H1 (cell line): ENCODE measurements around the gene CEP85. TPM values are rescaled to one million over a fixed set of nuclear protein-coding genes. Genes with fewer than 3 reads are reported as not detected.

Experiments used
- GTF2F1 ChIP-seq: IDR thresholded peaks from 2 replicates; pipeline ENCODE4 v1.6.1; 2012; ENCODE audit warnings: low read depth, low read length, improper control_type of control experiment, borderline replicate concordance
- KDM1A ChIP-seq: fragments of 200-600, 300-600 bp; sonication (generic); IDR thresholded peaks from 2 replicates; pipeline ENCODE4 v1.7.1; 2016; ENCODE audit warnings: mild to moderate bottlenecking, low read length, borderline replicate concordance
- POLR2AphosphoS5 ChIP-seq: IDR thresholded peaks from 2 replicates; pipeline ENCODE4 v1.6.1; 2011; ENCODE audit warnings: low read depth, low read length
- POU5F1 ChIP-seq: IDR thresholded peaks from 2 replicates; pipeline ENCODE4 v1.6.1; 2011; ENCODE audit warnings: low read depth, mild to moderate bottlenecking, low read length, moderate library complexity
- SIX5 ChIP-seq: IDR thresholded peaks from 2 replicates; pipeline ENCODE4 v1.6.1; 2011; ENCODE audit warnings: mild to moderate bottlenecking, low read depth, low read length
- polyA plus RNA-seq, 7 experiments: library from polyadenylated mRNA; depleted of rRNA in 3 of 7; stranded (reverse) in 5 of 7; unstranded in 2 of 7; fragments of >200 nt in 5 of 7; fragments of 200-250 nt in 2 of 7; gene quantifications; 1 replicate in 5 of 7; 2 replicates in 1 of 7; 4 replicates in 1 of 7; pipeline versions ENCODE4 v1.2.1 to v1.2.3, GENCODE V29; 2011 to 2013; ENCODE audit warnings: missing spikeins in 2 of 7, mixed read lengths in 2 of 7
- total RNA-seq: library from RNA; stranded (reverse); fragmentation: NEBNext Ultra II Directional; extraction: Animal tissue kit (Norgen Biotek cat#: 25700); gene quantifications from 2 replicates; pipeline ENCODE4 v1.2.1, GENCODE V29; 2021
- TF ChIP-seq, protein P1 (sequence below): fragments of 300-600 bp; sonication (generic); IDR thresholded peaks from 2 replicates; pipeline ENCODE4 v1.7.1; 2012; ENCODE audit warnings: low read length, moderate library complexity, mild to moderate bottlenecking, inconsistent platforms; ENCODE audit not compliant: insufficient replicate concordance
- TF ChIP-seq, protein P2 (sequence below): IDR thresholded peaks from 2 replicates; pipeline ENCODE4 v1.6.1; 2012; ENCODE audit warnings: inconsistent platforms

CEP85 gene
- total and polyA plus RNA-seq, 2 of the 8 experiments (the other 6 are each of a cell fraction or from before 2014, with no cell fraction given): 40.4 to 43.7 TPM

GRCh38 chr1:26297791-26298124 lies 63.8 kb downstream of the CEP85 start (continued):
- TF ChIP-seq, protein P1, sequence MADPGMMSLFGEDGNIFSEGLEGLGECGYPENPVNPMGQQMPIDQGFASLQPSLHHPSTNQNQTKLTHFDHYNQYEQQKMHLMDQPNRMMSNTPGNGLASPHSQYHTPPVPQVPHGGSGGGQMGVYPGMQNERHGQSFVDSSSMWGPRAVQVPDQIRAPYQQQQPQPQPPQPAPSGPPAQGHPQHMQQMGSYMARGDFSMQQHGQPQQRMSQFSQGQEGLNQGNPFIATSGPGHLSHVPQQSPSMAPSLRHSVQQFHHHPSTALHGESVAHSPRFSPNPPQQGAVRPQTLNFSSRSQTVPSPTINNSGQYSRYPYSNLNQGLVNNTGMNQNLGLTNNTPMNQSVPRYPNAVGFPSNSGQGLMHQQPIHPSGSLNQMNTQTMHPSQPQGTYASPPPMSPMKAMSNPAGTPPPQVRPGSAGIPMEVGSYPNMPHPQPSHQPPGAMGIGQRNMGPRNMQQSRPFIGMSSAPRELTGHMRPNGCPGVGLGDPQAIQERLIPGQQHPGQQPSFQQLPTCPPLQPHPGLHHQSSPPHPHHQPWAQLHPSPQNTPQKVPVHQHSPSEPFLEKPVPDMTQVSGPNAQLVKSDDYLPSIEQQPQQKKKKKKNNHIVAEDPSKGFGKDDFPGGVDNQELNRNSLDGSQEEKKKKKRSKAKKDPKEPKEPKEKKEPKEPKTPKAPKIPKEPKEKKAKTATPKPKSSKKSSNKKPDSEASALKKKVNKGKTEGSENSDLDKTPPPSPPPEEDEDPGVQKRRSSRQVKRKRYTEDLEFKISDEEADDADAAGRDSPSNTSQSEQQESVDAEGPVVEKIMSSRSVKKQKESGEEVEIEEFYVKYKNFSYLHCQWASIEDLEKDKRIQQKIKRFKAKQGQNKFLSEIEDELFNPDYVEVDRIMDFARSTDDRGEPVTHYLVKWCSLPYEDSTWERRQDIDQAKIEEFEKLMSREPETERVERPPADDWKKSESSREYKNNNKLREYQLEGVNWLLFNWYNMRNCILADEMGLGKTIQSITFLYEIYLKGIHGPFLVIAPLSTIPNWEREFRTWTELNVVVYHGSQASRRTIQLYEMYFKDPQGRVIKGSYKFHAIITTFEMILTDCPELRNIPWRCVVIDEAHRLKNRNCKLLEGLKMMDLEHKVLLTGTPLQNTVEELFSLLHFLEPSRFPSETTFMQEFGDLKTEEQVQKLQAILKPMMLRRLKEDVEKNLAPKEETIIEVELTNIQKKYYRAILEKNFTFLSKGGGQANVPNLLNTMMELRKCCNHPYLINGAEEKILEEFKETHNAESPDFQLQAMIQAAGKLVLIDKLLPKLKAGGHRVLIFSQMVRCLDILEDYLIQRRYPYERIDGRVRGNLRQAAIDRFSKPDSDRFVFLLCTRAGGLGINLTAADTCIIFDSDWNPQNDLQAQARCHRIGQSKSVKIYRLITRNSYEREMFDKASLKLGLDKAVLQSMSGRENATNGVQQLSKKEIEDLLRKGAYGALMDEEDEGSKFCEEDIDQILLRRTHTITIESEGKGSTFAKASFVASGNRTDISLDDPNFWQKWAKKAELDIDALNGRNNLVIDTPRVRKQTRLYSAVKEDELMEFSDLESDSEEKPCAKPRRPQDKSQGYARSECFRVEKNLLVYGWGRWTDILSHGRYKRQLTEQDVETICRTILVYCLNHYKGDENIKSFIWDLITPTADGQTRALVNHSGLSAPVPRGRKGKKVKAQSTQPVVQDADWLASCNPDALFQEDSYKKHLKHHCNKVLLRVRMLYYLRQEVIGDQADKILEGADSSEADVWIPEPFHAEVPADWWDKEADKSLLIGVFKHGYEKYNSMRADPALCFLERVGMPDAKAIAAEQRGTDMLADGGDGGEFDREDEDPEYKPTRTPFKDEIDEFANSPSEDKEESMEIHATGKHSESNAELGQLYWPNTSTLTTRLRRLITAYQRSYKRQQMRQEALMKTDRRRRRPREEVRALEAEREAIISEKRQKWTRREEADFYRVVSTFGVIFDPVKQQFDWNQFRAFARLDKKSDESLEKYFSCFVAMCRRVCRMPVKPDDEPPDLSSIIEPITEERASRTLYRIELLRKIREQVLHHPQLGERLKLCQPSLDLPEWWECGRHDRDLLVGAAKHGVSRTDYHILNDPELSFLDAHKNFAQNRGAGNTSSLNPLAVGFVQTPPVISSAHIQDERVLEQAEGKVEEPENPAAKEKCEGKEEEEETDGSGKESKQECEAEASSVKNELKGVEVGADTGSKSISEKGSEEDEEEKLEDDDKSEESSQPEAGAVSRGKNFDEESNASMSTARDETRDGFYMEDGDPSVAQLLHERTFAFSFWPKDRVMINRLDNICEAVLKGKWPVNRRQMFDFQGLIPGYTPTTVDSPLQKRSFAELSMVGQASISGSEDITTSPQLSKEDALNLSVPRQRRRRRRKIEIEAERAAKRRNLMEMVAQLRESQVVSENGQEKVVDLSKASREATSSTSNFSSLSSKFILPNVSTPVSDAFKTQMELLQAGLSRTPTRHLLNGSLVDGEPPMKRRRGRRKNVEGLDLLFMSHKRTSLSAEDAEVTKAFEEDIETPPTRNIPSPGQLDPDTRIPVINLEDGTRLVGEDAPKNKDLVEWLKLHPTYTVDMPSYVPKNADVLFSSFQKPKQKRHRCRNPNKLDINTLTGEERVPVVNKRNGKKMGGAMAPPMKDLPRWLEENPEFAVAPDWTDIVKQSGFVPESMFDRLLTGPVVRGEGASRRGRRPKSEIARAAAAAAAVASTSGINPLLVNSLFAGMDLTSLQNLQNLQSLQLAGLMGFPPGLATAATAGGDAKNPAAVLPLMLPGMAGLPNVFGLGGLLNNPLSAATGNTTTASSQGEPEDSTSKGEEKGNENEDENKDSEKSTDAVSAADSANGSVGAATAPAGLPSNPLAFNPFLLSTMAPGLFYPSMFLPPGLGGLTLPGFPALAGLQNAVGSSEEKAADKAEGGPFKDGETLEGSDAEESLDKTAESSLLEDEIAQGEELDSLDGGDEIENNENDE: no peak
- TF ChIP-seq POLR2AphosphoS5 (no peak), KDM1A (no peak), GTF2F1 (no peak), SIX5 (no peak), POU5F1 (no peak)
- TF ChIP-seq, protein P2, sequence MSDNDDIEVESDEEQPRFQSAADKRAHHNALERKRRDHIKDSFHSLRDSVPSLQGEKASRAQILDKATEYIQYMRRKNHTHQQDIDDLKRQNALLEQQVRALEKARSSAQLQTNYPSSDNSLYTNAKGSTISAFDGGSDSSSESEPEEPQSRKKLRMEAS: no peak
